GM18499 (cell line): ENCODE measurements around the gene CANT1.
"Not testable (repeated sequence)": the region's sequence is repeated elsewhere in the genome, so short reads cannot be mapped to it uniquely, and the experiment has no call there.

Source experiments
- ATAC-seq: cut with Tn5 transposase; IDR thresholded peaks from one replicate; pipeline ENCODE4 v1.9.1; 2021; ENCODE audit warnings: moderate number of reproducible peaks; ENCODE audit not compliant: insufficient read depth, unreplicated experiment

Gene CANT1

DNA sequence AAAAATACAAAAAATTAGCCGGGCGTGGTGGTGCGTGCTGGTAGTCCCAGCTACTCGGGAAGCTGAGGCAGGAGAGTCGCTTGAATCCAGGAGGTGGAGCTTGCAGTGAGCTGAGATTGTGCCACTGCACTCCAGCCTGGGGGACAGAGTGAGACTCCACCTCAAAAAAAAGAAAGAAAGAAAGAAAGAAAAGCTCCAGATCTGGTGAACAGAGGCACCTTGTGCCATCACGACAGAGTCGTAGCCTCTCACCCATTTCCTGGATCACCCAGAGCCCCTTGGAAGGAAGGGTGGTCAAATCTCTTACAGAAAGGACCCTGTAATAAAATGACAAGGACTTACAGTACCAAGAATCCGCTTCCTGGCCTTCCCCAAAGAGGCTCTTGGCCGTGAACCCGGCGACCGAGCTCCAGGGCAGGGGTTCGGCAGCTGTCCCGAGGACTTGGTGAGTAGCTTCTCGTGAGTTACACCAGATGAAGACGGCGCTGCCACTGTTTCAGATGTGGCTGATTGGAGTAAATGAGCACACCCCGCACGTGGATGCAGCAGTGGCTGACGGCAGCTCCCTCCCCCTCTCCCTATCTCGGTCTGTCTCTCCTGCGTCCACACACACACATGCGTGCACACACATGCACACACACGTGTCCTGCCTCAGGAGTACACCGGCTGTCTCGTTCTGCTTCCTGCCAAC is 43.3 kb downstream of the CANT1 start:
- no peak for ATAC-seq

- no peak for ATAC-seq
Observed at GRCh38 chr17:78965491-78965924, 44.1 kb downstream of the CANT1 start.

GRCh38 chr17:78963378-78963777 is 46.2 kb downstream of the CANT1 start:
- no peak for ATAC-seq

GRCh38 chr17:78962984-78963348 is 46.6 kb downstream of the CANT1 start:
- not testable (repeated sequence) for ATAC-seq

- ATAC-seq: no peak
Observed at GRCh38 chr17:78962345-78962983, 47.1 kb downstream of the CANT1 start.

DNA sequence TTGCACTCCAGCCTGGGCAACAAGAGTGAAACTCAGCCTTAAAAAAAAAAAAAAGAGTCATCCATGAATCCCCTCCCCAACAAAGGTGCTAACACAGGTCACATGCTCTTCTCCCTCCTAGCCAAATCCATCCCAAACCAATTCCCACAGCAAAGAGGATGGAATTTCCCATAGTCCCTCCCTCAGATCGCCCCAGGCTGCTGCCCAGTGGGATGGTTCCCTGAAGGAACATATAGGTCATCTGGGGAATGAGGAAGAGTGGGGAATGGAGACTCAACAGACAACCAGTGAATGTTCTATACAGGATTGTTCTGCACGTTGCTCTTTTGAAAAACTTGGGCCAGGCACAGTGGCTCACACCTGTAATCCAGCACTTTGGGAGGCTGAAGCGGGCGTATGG is 48.0 kb downstream of the CANT1 start:
- no peak for ATAC-seq

GRCh38 chr17:78960928-78961327 is 48.6 kb downstream of the CANT1 start:
- ATAC-seq: no peak

DNA sequence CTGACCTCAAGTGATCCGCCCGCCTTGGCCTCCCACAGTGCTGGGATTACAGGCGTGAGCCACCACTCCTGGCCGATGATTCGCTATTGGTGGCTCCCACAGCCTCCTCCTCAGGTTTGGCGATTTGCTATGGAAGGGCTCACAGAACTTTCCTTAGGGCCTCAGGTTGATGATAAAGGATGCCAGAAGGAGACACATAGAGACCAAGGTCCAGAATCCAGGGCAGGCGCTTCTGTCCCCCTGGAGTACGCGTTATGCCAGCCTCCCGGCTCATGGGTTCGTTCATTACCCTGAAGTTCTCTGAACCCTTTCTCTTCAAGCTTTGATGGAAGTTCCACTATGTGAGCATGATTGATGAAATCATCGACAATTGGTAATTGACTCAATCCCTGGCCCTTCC is 49.8 kb downstream of the CANT1 start:
- ATAC-seq: no peak

DNA sequence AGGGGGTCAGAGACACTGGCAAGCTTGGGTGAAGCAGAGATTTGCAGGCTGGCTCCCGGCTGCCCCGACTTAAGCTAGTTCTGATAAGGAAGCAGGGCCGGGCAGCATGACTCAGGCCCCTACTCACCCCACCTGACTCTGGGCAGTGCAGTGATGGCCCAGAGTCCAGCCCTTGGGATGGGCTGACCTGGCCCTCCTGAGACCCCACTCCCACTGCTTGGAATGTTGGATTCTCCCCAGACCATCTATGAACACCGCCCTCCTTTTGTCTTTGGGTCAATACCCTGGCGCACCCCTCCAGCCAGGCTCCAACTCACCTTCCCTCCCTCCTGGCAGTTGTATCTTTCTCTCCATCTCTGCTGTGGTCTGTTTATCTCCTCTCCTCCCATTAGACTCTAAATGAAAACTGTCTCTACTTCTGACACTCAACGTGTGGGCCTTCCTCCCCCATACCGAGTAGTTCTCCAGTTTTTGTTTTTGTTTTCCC is 50.9 kb downstream of the CANT1 start:
- no peak for ATAC-seq

- no peak for ATAC-seq
Observed at GRCh38 chr17:78957128-78957527, 52.4 kb downstream of the CANT1 start.

GRCh38 chr17:78956254-78956653 is 53.3 kb downstream of the CANT1 start:
- no peak for ATAC-seq

GRCh38 chr17:78954684-78955083 is 54.9 kb downstream of the CANT1 start:
- no peak for ATAC-seq

DNA sequence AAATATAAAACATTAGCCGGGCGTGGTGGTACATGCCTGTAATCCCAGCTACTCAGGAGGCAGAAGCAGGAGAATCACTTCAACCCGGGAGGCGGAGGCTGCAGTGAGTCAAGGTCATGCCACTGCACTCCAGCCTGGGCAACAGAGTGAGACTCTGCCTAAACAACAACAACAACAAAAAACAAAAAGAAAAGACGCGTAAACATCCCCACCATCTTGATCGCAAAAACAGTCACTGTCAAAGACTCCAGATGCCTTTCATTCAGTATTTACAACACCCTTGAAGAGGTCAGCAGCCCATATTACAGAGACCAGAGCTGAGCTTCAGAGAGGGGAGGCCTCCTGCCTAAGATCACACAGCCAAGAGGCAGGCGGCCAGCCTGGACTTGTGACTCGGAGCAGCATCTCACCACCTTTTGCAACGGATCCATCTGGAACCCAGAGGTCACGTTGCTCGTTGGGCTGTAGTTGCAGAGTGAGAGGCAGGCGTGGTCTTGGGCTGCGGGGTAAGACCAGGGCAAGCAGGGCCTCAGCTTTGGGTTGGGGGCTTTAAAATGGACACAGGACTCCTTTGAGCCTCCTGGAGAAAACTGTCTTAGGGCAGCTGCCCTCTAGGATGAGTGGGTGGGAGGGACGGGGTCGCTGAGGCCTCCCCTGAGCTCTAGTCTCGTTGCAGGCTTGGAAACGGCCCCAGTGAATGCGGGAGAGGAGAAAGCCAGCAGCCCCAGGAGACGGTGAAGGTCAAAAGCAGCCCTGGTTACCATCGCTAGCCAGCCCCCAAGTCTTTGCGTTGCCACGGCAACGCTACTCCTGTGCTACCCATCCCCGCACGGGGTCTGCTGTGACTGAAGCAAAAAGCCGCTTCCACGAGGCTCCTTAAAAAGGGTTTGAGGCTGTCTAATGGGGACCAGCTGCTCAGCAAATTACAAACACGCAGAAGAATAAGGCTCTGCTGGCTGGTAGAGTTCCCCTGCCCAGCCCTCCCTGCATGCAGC is 55.9 kb downstream of the CANT1 start:
- no peak for ATAC-seq

- no peak for ATAC-seq
Observed at GRCh38 chr17:78952706-78953105, 56.9 kb downstream of the CANT1 start.

DNA sequence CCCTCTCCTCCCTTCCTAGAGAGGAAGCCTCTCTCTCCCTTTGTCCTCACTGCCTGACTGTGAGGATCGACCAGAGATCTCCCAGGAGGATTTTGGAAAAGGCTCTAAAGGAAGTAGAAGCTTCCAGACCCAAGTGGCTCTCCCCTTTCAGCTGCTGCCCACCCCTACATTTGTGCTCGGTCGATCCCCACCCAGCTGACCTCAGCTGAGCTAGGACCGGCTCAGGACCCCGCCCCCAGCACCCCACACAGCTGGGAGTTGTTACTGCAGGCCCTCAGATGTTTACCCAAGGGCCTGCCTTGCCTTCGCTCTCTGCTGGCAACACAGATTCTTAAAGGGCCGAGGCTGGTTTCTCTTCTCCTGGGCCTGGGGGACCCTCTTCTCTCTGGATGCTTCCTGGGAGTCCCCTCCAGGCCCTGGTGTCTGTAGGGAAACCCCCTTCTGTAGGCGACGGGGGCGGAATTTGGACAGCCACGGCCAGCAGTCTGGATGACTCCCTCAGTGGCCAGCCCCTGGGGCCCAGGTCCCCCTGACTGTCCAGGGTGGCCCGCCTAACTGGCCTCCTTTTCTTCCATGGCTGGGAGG is 57.5 kb downstream of the CANT1 start:
- ATAC-seq: no peak

DNA sequence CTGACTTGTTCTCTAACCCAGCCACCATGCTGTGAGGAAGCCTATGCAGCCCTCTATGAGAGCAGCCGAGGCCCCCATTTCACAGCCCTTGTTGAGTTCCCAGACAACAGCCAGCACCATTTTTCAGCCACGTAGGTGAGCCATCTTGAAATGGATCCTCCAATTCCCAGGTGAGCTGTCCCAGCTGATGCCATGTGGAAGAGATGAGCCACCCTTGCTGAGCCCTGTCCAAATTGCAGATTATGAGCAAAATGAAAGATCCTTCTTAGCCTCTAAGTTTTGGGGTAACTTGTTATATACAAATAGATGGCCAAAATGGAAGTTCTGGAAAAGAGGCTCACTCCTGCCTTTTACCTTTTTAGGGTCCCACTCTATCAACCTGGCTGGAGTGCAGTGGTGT is 58.7 kb downstream of the CANT1 start:
- ATAC-seq: no peak

GRCh38 chr17:78947235-78948149 is 62.1 kb downstream of the CANT1 start:
- no peak for ATAC-seq

DNA sequence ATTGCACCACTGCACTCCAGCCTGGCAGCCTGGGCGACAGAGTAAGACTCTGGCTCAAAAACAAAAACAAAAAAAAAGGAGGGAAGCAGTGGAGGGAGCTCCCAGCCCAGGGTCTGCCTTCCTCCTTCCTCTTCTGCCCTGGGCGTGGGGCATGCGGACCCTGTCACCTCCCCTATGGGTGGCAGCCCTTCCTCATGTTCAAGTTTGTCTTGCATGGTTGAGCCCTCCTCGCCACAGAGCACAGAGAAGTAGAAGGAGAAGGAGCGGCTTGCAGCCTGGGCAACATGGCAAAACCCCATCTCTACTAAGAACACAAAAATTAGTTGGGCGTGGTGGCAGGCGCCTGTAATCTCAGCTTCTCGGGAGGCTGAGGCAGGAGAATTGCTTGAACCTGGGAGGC is 62.9 kb downstream of the CANT1 start:
- ATAC-seq: no peak

- ATAC-seq: no peak
Observed at GRCh38 chr17:78946131-78946530, 63.4 kb downstream of the CANT1 start.
